GM19240 (cell line): ENCODE measurements around the gene ROBO2.

ENCODE experiments used
- DNase-seq: peaks from one replicate; pipeline ENCODE4 v3.0.0; 2011; ENCODE audit warnings: low spot score; ENCODE audit not compliant: insufficient read length

Gene ROBO2

DNA sequence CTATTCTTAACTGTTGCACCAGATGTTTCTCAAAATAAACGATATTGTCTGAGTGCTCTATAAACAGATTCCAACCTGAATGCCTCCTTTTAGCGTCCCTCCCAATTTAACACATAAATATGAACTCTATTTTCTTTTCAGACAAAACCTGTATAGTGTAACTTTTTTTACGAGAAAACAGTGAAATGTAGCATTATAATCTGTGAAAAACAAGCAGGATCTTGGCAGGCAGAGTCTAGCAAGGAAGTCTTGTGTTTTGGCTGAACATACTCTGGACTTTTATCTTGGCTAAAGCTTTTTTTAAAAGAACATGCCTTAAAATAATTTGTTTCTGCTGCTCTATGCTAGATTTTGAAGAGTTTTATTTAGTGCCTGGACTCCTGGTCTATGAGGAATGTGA is 150.5 kb downstream of the ROBO2 start:
- no peak for DNase-seq

DNA sequence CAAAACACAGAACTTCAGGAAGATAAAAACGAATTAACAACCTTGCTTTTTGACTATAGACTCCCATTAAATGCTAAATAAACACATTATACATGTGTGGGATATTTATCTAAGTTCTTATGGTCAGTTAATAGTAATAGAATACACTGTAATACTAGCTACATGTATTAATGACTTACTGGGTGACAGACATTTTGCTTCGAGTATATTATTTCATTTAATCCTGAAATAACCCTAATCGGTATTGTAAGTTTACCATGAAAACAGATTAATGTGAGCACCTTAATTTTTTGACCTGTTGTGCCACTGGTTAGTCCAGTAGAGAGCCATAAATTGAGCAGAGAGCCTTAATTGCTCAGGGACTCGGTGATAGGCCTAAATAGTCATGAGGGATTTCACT is 151.1 kb downstream of the ROBO2 start:
- DNase-seq = no peak

DNA sequence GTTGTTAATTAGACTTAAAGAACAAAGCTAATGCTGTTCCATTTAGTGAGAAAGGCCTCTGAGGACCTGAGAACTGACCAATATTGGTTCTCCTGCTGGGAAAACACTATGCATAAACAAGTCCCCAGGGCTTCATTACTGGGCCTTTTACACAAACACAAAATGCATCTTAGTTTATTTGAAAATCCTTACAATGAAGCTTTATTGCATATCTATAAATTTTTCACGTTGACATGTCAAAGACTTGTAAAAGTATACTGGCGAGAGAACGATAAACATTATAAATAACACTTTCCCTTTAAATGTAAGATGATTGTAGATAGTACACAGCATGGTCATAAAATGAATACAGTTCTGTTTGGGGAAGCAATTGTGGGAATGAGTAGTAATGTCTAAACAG is 151.7 kb downstream of the ROBO2 start:
- no peak for DNase-seq

DNA sequence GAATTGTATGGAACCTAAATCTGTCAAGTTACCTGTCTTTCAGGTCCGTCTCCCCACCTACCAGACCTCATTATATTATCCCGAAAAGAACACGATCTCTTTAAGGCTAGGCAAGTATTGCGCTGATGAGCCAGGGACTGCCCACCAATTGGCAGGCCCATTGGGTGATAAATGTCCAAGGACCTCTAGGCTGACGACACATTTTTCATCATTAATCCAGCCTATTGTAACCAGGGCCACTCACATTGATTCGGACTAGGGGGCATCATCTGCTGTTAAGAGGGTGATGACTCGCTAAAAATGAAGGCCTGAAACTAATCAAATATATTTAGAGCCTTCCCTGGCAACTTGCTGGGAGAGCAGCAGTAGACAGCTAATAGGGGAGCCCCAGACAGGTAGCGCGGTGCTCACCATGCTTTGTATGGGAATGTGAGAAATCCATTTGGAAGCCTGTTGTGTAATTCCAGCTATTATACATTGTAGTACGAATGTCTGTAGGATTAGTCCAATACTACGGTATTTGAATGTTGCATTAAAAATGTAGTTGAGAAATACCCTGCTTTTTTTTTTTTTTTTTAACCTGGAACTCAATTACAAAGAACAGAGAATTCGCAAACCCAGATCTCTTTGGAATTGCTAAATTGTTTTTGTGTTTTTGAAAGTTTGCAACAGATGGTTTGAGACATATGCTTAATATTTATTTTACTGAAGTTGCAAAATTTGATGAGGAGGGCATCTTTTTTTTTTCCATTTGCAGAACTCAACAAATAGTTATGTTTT is 156.1 kb downstream of the ROBO2 start:
- no peak for DNase-seq

DNA sequence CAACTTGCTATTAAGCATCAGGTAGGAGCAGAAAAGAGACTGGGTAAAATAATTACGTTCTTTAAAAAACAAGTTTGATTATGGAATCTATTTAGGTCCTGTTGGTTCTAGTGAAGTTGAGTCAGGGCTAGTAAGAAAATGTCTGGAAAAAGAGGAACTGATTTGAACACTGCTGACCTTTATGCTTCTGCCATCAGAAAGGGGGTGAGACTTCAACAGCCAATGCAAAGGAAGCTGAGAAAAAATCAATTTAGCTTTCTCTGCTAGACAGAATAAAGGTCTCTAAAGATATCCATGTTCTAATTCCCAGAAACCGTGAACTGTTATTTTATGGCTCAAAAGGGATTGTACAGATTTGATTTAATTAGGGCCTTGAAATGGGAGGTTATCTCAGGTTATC is 157.5 kb downstream of the ROBO2 start:
- no peak for DNase-seq

DNA sequence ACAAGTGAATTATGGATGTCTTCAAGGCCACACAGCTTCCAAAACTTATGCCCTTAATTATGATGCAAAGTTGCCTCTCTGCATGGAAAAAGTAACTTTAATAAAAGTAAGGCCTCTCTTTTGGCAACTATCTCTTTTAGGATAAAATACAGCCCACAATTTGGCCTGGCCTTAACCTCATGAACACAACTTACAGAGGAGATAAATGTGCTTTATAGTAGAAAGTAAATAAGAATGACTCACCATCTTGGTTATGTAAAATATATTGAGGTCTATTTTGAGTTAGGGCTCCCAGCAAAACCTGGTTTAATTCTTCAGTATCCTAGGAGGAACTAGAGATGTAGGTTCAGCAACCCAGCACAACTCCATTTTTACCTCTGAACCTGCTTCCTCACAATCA is 164.0 kb downstream of the ROBO2 start:
- no peak for DNase-seq

DNA sequence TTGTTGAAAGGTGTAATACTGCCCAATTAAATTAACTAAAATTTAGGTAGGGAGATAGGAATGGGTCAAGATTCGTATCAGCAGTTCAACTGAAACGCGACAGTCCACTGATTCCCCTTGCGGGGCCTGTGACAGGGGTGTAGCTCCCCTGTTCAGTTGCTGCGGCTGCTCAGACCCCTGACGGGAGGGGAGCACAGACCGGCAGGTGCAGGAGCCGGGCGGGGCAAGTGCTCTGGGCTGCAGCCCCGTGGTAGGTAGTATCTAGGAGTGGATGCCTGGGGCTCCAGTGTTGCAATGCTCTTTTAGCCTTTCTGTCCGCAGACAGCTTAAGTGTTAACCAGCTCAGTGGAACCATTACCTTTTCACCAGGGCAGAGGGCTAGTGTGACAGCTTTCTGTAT is 164.9 kb downstream of the ROBO2 start:
- no peak for DNase-seq

DNA sequence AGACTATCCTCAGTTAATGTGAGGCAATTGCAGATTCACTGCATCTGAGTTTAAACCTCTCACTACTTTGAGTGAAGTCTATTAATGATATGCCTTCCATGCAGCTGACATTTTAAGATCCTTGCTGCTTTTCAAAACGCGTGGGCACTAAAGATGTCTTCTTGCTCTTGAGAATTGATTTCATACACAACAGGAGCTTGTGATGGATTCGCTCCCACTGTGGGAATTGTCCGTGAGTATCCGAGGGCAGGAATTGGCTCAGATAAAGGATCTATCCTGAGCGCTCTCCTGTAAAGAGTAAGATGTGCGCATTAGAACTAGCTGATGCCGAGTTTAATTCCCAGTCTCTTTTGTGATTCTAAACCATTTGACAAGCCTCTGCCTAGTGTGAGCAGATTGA is 167.9 kb downstream of the ROBO2 start:
- no peak for DNase-seq

DNA sequence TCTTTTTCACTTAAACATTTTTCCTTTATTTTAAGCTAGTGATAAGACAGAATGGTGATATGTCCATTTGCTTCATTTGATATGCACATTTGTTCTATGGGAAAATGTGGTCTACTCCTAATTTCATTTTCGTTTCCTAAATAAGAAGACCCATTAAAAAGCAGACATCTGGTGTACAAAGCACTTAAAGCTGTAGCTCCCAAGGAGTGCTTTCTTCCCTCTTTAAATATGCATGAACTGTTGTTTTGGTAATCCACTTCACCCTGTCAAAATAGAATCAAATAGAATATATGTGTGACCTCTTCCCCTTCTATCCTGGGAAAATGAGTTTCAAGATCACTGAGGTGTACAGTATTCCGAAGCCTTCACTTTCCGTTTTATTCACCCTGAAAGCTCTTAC is 182.8 kb downstream of the ROBO2 start:
- no peak for DNase-seq

DNA sequence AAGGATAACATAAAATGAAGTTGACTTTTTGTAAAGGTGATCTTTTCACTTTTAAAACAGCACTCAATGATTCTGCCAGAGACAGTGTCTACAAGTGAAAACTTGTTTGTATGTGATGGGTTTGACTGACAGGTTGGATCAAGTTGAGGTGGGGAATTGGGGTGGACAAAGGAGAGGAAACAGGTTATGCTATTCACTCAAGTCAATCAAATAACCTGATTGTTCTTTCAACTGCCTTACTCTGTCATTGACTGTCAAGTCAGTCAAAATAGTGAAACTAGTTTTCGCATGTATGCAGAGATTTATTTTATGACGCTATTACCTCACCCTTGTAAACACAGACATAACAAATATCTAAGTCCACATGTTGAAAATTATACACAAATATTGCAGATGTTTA is 187.7 kb downstream of the ROBO2 start:
- no peak for DNase-seq

DNA sequence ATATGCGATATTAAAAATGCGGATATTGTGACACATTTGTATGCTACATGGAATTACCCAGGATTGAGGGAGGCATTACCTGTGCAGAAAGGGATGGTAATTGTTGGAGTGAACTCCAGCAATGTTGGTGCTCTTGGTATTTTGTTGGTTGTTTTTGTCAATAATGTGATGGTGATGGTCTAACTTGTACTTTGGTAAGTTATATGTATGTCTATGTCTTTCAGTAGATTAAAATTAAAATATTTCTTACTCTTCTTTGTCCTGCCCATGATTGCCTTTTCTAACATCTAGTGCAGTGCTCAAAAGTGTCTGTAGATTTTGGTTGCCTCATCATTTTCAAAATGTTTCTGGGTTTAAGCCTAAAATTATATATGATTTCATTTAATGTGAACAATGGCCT is 192.7 kb downstream of the ROBO2 start:
- DNase-seq = no peak

DNA sequence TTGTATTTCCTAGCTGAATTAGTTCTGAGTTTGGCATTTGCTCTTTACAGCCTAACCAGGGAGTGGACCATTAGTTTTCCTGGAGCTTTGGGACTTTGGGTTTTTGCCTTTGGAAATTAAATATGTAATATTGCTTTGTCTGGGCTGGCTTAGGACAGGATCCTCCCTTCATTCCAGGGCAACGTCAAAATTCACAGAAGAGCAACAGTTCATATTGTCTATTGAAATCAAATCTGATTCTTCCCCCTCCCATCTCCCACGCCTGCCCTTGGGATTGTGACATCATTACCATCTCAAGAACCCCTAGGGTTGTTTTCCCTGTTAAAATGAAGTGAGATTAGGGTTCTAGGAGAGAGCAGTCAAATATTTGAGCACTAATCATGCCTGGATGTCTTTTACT is 194.1 kb downstream of the ROBO2 start:
- no peak for DNase-seq

DNA sequence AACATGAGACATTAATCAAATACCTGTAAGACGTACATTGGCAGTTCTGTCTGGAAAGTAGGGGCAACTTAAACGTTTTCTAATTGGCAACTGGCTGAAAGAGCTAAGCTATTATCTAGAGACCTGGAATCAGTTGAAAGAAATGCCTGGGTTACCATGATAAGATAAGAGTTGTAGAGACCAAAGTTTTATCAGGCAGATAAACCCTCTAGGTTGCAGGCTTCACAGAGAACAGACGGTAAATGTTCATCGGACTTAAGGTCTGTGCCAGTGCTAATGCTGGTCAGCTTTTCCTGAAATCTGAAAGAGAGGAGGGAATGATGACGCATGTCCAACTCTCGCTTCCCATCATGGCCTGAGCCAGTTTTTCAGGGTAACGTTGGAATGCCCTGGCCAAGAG is 196.2 kb downstream of the ROBO2 start:
- DNase-seq = no peak

DNA sequence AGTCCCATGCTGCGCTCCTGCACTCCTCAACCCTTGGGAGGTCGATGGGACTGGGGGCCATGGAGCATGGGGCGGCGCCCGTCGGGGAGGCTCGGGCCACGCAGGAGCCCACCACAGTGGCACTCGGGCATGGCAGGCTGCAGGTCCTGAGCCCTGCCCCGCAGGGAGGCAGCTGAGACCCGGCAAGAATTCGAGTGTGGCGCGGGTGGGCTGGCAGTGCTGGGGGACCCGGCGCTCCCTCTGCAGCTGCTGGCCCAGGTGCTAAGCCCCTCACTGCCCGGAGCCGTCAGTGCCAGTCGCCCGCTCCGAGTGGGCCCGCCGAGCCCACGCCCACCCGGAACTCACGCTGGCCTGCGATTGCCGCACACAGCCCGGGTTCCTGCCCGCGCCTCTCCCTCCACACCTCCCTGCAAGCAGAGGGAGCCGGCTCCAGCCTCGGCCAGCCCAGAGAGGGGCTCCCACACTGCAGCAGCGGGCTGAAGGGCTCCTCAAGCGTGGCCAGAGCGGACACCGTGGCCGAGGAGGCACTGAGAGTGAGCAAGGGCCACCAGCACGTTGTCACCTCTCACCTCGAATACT is 200.3 kb downstream of the ROBO2 start:
- no peak for DNase-seq

DNA sequence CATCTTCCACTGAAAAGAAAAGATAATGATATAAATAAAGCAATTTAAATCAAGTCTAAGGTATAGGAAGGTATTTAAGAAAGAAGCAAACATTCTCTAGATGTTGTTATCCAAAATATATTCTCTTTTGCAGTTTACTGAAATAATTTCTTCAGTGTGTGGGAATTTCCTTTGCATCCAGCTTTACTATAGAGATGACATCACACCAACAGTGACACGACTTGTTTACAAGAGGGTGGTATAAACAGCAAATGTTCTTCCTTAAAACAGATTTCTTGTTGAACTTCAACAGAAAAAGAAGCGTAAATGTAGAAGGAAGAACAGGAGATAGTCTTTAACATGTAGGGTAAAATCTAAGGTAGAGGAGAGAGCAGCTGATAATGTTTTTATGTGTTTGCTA is 202.5 kb downstream of the ROBO2 start:
- no peak for DNase-seq

DNA sequence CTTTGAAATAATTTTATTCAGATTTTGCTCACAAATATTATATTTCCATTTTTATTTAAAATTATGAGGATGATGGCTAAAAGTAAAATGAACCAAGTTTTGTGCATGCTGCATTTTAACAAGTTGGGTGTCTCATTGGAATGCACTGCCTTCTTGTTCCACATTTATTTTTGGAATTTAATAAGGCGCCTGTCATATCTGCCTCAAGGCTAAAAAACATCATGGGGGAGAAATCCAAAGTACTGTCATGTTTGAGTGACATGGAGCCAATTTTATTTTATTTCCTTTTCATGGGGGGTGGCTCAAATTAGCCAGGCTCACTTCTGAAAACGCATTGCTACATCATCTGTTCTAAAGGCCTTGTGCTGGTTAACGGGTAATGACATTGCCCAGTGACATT is 205.1 kb downstream of the ROBO2 start:
- no peak for DNase-seq

DNA sequence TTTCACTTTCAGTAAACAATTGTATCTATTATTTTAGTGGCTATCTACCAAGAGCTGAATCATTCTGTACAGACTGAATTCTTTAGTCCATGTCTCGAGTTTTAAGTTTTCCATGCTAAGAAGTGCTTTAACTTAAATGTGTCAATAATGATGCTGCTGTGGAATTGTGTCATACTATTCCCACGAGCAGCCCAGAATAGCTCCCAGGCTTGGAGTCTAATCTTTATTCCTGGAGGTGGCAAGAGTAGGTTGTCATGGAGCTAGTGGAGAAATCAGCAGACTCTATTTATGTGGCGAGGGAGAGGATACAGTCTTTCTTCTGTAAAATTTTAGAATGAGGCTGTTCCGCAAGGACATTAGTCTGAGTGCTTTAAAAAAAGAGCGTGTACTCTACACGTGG is 207.2 kb downstream of the ROBO2 start:
- DNase-seq = no peak

DNA sequence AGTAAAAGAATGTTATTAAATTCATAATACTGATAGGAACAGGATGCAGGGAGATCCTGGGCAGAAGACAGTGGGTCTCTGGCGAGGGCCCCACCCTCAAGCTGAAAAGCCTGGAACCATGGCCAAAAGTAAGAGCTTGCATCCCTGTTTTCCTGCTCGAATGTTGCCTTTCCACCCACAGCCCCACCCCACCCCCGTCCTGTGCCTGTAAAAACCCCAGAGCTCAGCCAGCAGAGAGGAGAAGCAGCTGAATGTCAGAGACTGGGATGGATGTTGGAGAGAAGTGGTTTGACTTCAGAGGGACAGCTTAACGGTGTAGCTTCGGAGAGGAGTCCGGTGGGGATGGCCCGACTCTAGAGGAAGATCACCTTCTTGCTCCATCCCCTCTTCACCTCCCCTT is 207.9 kb downstream of the ROBO2 start:
- DNase-seq = no peak

DNA sequence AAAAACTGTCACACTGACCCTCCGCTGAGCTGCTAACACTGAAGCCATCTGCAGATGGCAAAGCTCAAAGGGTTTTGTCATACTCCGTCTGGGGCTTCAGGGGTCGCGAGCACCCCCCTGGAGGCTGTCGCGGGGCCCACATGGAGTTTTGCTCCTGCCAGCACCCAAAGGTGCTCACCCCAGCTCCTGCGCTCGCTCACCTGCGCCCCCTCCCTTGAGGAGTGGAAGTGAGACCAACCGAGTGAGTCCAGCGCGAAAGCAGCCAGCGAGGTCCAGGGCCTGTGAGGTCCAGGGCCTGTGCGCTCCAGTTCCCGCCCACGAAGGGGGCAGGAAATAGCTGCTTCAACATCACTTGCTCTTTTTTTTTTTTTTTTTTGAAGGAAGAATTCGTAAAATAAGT is 208.5 kb downstream of the ROBO2 start:
- DNase-seq = no peak

DNA sequence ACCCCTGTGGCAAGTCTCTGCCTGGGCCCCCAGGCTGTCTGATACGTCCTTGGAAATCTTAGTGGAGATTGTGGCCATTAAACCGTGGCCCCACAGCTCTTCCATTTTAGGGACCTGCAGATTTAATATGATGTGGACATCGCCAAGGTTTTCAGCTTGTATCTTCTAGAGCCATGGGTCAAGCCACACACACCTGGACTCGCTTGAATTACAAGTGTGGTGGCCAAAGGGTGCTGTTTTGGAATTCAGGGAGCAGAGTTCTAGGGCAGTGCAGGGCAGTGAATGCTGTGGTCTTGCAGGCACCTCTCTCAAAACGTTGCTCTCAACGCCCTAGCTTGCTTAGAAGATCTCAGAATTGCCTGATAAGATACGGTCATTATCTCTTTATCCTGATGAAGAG is 211.2 kb downstream of the ROBO2 start:
- no peak for DNase-seq

DNA sequence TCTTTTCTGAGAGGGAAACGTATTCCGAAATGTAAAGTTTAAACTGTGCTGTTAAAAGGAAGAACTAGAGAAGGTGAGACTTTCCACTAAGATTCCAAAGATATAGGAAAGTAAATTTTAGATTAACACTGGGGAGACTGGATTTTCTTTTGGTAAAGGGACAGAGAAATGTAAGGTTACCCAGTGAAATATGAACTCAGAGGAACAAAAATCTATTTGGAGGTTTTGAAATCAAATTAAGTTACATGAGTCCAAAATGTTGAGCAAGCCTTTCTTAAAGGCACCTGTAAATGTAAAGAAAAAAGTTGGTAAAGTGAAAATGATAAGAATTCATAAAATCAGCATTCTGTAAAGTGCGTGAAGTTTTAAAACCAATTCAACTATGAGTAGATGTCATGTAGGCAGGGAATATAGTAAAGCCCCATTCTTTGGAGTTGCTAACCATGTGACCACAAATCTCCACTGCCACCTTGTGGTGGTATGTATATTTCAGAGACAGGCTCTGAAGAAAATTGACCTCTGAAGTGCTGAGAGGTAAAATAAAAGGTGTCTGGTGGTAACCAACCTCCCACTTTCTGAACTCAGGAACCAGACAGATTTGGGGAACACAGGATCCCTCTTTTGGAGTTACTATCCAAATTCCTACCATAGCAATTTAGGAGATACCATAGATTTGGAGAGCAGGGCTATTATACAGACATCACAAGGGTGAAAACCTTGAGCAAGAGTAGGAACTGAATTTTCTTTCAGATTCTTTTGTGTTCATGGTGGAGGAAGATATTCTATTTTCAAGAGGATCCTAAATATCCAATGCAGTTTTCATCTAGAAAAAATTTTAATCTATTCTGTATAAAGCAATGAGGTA is 215.3 kb downstream of the ROBO2 start:
- DNase-seq = no peak
